H1 (cell line): Measurements from ENCODE around the gene GGA1. TPM values are rescaled to one million over a fixed set of nuclear protein-coding genes. Genes with fewer than 3 reads are reported as not detected.
A peak's percentile ranks its signal among the peaks of the same experiment; 100 is the strongest.

Source experiments
- CBX5 ChIP-seq: fragments of 300-800, 300-1000 bp; sonication (generic); IDR thresholded peaks from 2 replicates; pipeline ENCODE4 v1.7.1; 2016; ENCODE audit warnings: antibody characterized with exemption, low read length, low read depth
- CHD2 ChIP-seq: IDR thresholded peaks from 2 replicates; pipeline ENCODE4 v1.6.1; 2012; ENCODE audit warnings: low read length, improper control_type of control experiment
- CTBP2 ChIP-seq: IDR thresholded peaks from 2 replicates; pipeline ENCODE4 v1.7.0; 2011; ENCODE audit warnings: borderline replicate concordance, mild to moderate bottlenecking, moderate library complexity, mixed read lengths, low read length; ENCODE audit not compliant: insufficient read depth, insufficient read length
- E2F6 ChIP-seq: IDR thresholded peaks from 2 replicates; pipeline ENCODE4 v1.6.1; 2012; ENCODE audit warnings: inconsistent platforms
- EGR1 ChIP-seq: IDR thresholded peaks from 2 replicates; pipeline ENCODE4 v1.6.1; 2011; ENCODE audit warnings: low read depth, low read length, borderline replicate concordance
- GABPA ChIP-seq: IDR thresholded peaks from 2 replicates; pipeline ENCODE4 v1.6.1; 2011; ENCODE audit warnings: mild to moderate bottlenecking, low read length, moderate library complexity, borderline replicate concordance; ENCODE audit not compliant: insufficient read depth
- HDAC2 ChIP-seq, 2 experiments: fragments of 300-600 bp in 1 of 2; sonication (generic) in 1 of 2; IDR thresholded peaks; 2 replicates each; pipeline ENCODE4 v1.6.1; 2011 to 2012; ENCODE audit warnings: low read depth in 2 of 2, low read length in 2 of 2, mild to moderate bottlenecking in 2 of 2, moderate library complexity in 2 of 2, borderline replicate concordance in 1 of 2, inconsistent platforms in 1 of 2
- HDAC6 ChIP-seq: IDR thresholded peaks from one replicate; pipeline ENCODE4 v1.7.1; 2012; ENCODE audit warnings: low read depth, mild to moderate bottlenecking, inconsistent platforms, low read length, moderate library complexity
- KDM1A ChIP-seq: fragments of 200-600, 300-600 bp; sonication (generic); IDR thresholded peaks from 2 replicates; pipeline ENCODE4 v1.7.1; 2016; ENCODE audit warnings: mild to moderate bottlenecking, low read length, borderline replicate concordance
- KDM5A ChIP-seq: fragments of 200-600 bp; IDR thresholded peaks from 2 replicates; pipeline ENCODE4 v1.7.1; 2012; ENCODE audit warnings: mild to moderate bottlenecking, low read length, inconsistent platforms, mixed read lengths
- NANOG ChIP-seq: IDR thresholded peaks from 2 replicates; pipeline ENCODE4 v1.6.1; 2011; ENCODE audit warnings: low read length, low read depth, mild to moderate bottlenecking, inconsistent platforms; ENCODE audit not compliant: insufficient read depth, poor library complexity, severe bottlenecking
- NRF1 ChIP-seq: IDR thresholded peaks from 2 replicates; pipeline ENCODE4 v1.6.1; 2011; ENCODE audit warnings: mild to moderate bottlenecking, low read depth, low read length, improper control_type of control experiment
- POLR2AphosphoS5 ChIP-seq: IDR thresholded peaks from 2 replicates; pipeline ENCODE4 v1.6.1; 2011; ENCODE audit warnings: low read depth, low read length
- POU5F1 ChIP-seq: IDR thresholded peaks from 2 replicates; pipeline ENCODE4 v1.6.1; 2011; ENCODE audit warnings: low read depth, mild to moderate bottlenecking, low read length, moderate library complexity
- RBBP5 ChIP-seq: IDR thresholded peaks from 2 replicates; pipeline ENCODE4 v1.7.1; 2012; ENCODE audit warnings: low read depth, mild to moderate bottlenecking, inconsistent platforms, low read length, moderate library complexity, borderline replicate concordance
- SIRT6 ChIP-seq: IDR thresholded peaks from one replicate; pipeline ENCODE4 v1.7.1; 2012; ENCODE audit warnings: low read length, inconsistent platforms
- SRF ChIP-seq: IDR thresholded peaks from 2 replicates; pipeline ENCODE4 v1.6.1; 2011; ENCODE audit warnings: mild to moderate bottlenecking, low read depth, low read length, moderate library complexity
- TAF1 ChIP-seq: IDR thresholded peaks from 2 replicates; pipeline ENCODE4 v1.6.1; 2011; ENCODE audit warnings: mild to moderate bottlenecking, low read depth, low read length
- TAF7 ChIP-seq: optimal IDR thresholded peaks from 2 replicates; pipeline ENCODE3; 2011; ENCODE audit warnings: low read depth, mild to moderate bottlenecking, inconsistent platforms, low read length, moderate library complexity, borderline replicate concordance
- TEAD4 ChIP-seq: IDR thresholded peaks from 2 replicates; pipeline ENCODE4 v1.6.1; 2012; ENCODE audit warnings: low read depth, low read length, inconsistent platforms, mixed read lengths
- USF2 ChIP-seq: IDR thresholded peaks from 2 replicates; pipeline ENCODE4 v1.6.1; 2011; ENCODE audit warnings: low read length, improper control_type of control experiment
- ZNF274 ChIP-seq: IDR thresholded peaks from 2 replicates; pipeline ENCODE4 v1.7.0; 2012; ENCODE audit warnings: low read length, borderline replicate concordance; ENCODE audit errors: extremely low read depth
- polyA plus RNA-seq, 7 experiments: library from polyadenylated mRNA; depleted of rRNA in 3 of 7; stranded (reverse) in 5 of 7; unstranded in 2 of 7; fragments of >200 nt in 5 of 7; fragments of 200-250 nt in 2 of 7; gene quantifications; 1 replicate in 5 of 7; 2 replicates in 1 of 7; 4 replicates in 1 of 7; pipeline versions ENCODE4 v1.2.1 to v1.2.3, GENCODE V29; 2011 to 2013; ENCODE audit warnings: missing spikeins in 2 of 7, mixed read lengths in 2 of 7
- total RNA-seq: library from RNA; stranded (reverse); fragmentation: NEBNext Ultra II Directional; extraction: Animal tissue kit (Norgen Biotek cat#: 25700); gene quantifications from 2 replicates; pipeline ENCODE4 v1.2.1, GENCODE V29; 2021
- TF ChIP-seq, protein P1 (sequence below): IDR thresholded peaks from 2 replicates; pipeline ENCODE4 v1.6.1; 2012; ENCODE audit warnings: inconsistent platforms

The GGA1 gene
- total and polyA plus RNA-seq, 2 of the 8 experiments (the other 6 are each of a cell fraction or from before 2014, with no cell fraction given), result 49.3 to 57.2 TPM

- TF ChIP-seq POLR2AphosphoS5 (no peak), TAF1 (no peak), GABPA (peak; percentile 78; the same call in 1 of the 2 replicates), SRF (no peak), ZNF274 (no peak), KDM5A (no peak), NANOG (no peak), CTBP2 (no peak), HDAC6 (no peak), TEAD4 (no peak), USF2 (no peak), HDAC2 (IDR thresholded peaks at IDR 0.05; ENCODE audit: borderline replicate concordance in 1 of 2, low read depth in 2 of 2, low read length in 2 of 2) (0 out of 4 replicates have a peak, but pooled peaks of 1 of the 2 experiments have one; percentile 70), EGR1 (peak; percentile 55; the same call in 1 of the 2 replicates), CBX5 (no peak), SIRT6 (no peak), RBBP5 (no peak), KDM1A (no peak), CHD2 (no peak), POU5F1 (no peak), NRF1 (no peak), TAF7 (peak; percentile 68), E2F6 (peak; percentile 67)
- TF ChIP-seq, protein P1, sequence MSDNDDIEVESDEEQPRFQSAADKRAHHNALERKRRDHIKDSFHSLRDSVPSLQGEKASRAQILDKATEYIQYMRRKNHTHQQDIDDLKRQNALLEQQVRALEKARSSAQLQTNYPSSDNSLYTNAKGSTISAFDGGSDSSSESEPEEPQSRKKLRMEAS, result peak; percentile 79; the same call in 1 of the 2 replicates
These were observed 73.0 kb downstream of the GGA1 start (continued) for GRCh38 chr22:37681556-37682049.
